NCI-H2171 treated with DMSO at 0.1 percent for 48 hours (cell line): ENCODE data around the gene FAM210A.
"Not testable (repeated sequence)": the region's sequence is repeated elsewhere in the genome, so short reads cannot be mapped to it uniquely, and the experiment has no call there.

Source experiments
- DNase-seq: peaks from one replicate; lab custom pipeline; 2025; lab: John Stamatoyannopoulos, UW

The FAM210A gene

DNA sequence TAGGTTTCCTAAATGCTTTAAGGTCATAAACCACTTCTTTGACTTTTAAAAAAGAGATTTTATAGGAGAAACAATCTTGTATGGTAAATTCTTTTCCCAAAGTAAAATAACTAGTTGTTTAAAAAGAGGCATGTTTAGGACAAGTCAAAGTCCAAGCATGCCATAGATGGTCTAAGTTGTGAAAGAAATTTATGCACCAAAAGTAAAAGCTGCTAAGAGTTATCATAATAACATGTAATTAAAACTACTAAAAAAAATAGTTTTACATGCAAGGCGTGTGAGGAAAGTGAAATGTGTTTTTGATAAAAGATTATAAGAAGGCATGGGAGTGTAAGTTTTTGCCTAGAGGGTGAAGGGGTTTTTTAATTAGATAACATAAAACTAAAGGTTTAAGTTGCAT lies 22.5 kb downstream of the FAM210A start:
- DNase-seq: no peak

DNA sequence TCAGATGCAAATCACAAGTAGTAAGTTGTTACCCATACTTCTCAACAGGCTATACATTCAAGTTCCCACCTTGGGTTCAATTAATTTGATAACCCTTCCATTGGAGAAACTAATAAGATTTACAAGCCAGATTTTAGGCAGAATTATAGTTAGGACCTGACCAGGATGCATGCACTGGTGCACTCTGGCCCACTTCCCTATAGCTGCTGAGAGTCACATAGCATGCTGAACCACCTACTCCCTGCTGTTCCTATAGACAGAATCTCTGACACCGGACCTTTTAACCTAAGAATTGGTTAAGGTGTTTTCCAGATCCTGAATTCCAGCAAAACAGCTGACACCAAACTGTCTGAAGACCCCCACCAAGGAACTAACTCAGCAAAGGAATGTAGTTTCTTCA lies 26.2 kb downstream of the FAM210A start:
- DNase-seq: no peak

DNA sequence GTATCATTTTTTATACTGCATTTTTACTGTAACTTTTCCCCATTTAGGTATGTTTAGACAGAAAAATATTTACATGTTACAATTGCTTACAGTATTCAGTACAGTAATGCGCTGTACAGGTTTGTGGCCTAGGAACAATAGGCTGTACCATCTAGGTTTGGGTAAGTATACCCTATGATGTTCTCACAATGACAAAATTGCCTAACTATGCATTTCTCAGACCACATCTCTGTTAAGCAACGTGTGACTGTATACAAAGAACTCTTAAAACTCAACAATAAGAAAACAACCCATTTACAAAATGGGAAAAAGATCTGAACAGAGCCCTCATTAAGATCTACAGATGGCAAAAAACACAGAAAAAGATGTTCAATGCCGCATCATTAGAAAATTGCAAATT lies 29.4 kb downstream of the FAM210A start:
- DNase-seq: no peak

DNA sequence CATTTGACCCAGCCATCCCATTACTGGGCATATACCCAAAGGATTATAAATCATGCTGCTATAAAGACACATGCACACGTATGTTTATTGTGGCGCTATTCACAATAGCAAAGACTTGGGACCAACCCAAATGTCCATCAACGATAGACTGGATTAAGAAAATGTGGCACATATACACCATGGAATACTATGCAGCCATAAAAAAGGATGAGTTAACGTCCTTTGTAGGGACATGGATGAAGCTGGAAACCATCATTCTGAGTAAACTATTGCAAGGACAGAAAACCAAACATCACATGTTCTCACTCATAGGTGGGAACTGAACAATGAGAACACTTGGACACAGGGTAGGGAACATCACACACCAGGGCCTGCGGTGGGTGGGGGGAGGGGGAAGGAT lies 31.0 kb downstream of the FAM210A start:
- DNase-seq: not testable (repeated sequence)

DNA sequence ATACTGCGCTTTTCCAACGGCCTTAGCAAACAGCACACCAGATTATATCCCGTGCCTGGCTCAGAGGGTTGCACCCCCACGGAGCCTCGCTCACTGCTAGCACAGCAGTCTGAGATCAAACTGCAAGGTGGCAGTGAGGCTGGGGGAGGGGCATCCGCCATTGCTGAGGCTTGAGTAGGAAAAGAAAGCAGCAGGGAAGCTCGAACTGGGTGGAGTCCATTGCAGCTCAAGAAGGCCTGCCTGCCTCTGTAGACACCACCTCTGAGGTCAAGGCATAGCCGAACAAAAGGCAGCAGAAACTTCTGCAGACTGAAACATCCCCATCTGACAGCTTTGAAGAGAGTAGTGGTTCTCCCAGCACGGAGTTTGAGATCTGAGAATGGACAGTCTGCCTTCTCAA lies 36.3 kb downstream of the FAM210A start:
- DNase-seq: not testable (repeated sequence)

DNA sequence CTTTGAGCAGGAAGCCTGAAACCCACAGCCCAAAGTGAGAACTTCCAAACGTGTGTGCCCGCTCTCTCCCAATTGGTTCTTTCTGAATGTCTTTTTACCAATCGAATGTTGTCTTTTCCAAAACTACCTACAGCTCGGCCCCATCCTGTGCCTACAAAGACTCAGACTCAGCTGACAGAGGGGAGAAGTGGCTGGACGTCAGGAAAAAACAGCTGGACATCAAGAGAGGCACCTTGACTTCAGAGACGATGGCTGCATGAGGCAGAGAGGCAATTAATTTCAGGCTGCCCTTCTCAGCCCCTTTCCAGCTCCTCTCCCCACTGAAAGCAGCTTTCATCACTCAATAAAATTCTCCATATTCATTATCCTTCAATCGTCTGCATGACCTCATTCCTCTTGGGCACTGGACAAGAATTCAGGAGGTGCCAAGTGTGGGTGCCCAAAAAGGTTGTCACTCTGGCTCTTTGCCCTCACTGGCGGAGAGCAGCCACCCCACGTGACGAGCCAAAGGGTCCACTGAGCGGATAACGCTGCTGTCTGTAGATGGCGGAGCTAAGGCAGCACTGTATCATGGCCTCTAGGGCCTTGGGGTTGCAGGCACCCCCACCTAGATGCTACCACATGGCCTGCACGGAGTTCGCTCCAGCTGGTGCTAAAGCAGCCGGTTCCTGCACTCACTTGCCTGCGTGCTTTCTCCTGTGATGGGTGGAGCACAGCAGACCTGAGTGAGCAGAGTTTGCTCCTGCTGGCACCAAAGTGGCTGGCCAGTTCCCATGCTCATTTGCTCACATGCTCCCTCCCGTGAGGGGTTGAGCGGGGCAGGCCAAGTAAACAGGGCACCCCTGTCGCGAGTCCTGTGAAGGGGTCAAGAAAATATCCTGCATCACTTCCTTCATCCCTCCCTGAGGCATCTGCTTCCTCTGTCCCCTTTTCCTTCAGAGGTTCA lies 37.9 kb downstream of the FAM210A start:
- DNase-seq: no peak

DNA sequence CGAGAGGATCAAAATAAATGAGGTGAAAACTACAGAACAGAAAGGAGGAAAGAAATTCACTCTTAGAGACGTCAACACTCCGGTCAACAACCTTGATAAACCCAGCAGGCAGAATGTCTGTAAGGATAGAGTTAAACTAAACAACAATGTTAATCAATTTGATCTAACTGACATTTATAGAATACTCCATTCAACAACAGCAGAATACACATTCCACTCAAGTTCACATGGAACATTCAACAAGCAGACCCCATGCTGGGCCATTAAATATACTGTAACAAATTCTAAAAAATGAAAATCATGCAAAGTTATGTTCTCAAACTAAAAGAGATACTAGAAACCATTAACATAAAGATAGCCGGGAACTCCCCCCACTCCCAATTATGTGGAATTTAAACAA lies 41.8 kb downstream of the FAM210A start:
- DNase-seq: no peak

DNA sequence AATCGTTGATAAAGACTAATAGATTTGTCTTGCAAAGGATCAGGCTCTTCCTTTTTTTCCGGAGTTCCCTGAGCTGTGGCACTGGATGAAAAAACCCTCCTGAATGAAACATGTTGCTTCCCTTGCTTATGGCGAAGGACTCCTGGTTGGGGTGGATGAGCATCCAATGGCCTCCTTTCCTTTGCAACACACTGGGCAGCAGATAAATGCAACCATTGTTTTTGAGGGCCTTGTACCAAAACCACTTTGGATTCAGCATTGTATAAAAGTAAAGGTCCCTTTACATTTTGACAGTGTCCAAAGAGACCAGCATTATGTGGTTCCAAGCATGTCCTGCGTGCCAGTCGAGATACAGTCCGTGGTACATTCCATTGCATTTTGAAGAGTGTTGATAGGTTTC lies 44.7 kb downstream of the FAM210A start:
- no peak for DNase-seq

DNA sequence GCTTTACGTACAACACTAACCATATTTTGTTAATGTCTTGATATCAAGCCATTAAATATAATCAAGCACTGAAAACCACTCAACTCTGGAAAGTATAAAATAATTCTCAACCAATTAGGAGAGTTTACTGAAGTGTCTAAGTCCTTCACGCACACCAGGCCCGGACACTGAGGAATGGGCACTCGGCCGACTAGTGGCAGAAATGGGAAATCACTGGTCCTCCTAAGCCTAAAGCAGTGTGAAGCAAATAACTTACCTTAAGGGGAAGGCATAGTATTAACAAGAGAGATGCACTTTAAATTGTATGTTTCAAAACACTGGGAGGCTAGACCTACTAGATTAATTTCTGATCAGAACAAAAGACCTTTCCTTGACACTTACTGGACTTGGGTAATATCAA lies 45.7 kb downstream of the FAM210A start:
- DNase-seq: no peak

DNA sequence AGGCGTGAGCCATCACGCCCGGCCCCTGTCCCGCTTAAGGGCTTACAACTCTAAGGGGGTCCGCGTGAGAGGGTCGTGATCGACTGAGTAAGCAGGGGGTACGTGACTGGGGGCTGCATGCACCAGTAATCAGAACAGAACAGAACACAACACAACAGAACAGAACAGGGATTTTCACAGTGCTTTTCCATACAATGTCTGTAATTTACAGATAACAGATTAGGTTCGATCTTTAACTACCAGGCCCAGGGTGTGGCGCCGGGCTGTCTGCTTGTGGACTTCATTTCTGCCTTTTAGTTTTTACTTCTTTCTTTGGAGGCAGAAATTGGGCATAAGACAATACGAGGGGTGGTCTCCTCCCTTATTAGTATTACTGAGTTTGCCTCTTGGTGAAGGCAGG lies 49.0 kb downstream of the FAM210A start:
- DNase-seq: not testable (repeated sequence)

DNA sequence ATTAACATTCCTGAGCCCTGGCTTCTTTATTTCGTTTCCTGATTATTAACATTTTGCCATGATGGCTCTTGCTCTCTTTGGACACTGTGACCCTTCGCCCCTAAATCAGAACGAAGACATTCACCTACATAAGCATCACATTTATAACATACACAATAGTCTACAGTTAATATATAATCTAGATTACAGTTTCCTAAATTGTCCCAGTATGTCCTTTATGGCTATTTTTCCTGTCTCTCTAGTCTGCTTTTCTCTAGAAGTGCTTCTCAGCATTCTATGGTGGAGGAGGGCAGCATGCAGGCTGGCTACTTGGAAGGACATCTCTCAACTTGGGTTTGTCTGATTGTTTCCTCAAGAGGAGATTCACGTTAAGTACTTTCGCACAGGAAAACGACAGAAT lies 49.9 kb downstream of the FAM210A start:
- no peak for DNase-seq

DNA sequence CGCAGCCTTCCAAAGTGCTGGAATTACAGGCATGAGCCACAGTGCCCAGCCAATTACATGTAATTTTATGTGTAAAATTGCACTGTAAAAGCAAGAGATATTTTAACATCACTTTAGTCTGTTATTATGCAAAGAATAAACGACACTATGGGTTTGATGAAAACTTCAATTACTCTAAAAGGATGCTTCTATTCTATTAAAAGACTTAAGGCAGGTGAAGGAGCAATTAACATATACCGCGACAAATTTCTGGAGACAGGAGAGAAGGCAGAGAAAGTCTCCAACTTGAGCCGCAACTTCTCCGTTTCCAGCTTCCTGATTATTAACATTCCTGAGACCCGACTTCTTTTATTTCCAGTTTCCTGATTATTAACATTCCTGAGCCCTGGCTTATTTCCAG lies 53.7 kb downstream of the FAM210A start:
- no peak for DNase-seq

DNA sequence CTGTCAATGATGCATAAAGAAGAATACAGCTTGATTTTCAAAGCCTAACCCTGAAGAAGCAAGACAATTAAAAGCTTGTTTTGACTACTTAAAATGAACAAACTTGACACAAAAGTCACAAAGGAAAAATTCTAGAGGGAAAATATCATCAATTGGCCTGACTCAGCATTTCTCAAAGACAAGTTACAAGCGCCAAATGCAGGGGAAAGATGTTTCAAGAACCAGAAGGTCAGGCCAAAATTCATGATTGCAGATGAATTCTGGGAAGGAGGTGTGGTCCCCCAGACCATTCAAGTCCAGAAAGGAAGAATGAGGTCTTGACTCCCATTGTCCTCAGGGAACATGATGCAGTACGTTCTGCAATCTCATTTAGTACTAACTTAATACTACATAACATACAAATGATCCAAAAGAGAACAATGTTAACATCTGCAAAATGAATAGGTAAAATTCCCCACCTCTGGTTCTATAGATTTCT lies 64.5 kb downstream of the FAM210A start:
- DNase-seq: no peak

DNA sequence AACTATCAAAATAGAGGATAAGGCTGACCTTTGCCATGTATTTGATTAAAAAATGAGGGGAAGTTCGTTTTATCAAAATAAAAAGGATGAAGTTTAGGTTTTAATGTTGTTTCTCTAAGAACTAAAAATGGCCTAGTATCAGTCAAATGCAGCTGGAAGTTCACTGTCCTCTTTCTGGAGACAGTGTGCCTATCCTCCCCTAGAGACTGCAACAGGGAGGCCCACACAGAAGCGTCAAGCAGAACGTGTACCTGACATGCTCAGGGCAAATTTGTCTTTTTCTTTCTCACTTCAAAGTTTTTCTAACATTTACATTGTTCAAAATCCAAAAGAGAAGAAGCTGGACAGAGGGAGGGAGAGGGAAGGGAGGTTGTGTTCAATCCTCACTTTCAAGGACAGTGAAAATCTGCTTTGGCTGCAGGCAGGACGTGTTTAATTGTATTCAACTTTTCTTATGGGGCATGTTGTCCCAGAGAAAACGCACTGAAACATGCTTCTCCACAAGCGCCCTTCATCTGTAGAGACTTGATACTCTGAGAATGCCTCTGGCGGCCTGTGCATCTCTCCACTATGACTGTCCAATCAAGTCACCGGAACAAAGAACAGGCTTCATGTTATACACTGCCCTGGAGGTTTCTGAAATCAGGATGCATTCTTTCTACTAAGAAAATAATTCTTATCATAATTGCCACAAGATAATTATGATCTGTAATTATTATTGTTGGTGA lies 65.1 kb downstream of the FAM210A start:
- no peak for DNase-seq

DNA sequence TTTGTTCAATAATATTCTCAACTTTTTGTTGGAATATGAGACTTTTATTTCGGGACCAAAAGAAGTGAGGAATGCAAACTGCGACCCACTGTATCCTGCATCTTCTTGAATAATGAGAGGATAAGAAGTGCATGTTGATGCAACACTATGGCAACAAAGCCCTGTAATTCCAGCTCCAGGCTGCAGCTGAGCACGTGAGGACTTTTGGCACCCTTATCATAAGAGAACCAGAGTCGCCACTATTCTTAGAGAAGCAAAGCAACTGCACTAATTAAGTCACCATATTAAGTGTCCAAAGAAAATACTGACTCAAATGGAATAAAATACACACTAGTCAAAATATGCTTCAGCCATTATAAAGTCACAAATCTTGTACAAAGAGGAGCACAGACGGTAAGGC lies 65.8 kb downstream of the FAM210A start:
- no peak for DNase-seq

DNA sequence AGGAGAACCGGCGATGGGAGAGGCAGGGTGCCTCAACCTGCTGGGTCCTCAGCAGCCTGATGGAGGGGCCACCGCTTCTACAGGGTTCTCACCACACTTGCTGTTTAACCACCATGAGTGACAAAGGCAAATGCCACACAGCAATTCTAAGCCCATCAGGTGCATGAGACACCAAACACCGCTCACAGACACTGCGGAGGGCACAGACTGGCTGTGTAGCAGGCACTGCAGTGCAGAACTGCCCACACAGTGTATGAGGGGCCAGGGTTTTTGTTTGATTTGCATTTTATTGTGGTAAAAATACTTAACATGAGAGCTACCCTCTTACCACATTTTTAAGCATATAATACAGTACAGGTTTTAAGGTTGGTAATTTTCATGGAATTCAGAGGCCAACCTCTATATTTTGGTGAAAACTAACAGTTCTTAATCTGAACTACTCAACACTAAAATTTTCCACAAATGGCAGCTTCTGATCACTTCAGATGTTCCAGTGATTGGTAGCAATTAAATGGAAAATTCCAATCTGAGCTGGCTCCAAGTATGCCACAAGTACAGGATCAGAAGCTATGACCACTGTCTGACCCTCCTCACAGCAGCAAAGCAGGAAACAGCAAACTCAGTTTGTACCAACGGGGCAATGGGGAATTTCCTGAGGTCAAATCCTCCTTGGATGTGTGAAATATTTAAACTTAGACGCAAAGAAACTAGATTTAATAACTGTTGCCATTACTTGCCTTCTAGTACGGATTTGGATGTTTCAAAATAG lies 67.7 kb downstream of the FAM210A start:
- DNase-seq: no peak

DNA sequence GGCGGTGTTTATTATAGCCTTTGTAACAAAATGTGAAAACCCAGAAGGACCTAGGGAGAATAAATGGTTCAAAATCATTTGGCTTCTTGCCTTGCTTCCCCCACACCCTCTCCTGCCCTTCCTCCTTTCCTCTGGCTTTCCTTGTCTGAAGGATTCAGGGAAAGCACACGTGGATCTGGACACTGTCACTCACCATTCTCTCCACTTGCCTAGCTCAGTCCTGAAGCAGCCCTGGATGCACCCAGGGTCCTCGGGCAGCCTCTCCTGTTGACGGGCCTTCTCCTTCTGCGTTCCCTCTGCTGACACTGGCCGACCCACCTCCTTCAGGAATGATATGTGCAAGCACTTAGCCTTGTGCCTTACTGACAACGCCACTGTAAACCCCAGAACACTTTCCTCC lies 68.4 kb downstream of the FAM210A start:
- DNase-seq: no peak

DNA sequence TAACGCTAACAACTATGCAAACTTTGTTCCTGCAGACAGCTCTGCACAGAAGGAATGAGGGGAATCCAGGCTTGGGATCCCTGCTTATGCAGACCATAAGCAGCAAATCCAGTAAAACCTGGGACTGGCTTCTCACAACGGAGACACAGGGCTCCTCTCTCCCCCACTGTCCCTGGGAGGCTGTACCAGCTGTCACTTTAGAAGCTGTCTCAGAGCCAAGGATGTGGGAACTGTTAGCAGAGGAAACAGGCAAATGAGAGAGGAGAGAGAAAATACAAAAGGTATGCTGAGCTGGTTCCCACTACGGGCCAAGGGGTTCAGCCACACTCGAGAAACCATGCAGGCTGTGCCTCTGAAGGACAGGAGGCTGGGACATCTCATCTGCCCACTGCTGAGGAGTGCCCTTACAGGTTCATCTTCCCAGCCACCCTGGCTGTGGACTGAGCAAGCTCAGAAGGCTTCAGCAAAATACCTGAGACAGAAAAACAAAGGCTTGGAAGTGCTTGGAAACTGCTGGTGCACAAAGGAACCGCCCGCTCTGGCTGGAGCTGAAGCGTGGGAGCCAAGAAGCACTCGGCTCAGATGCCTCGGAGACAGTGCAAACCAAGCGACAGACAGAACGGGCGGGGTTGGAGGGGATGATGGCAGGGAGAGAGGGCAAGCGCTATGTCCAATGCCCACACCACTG lies 72.5 kb downstream of the FAM210A start:
- peak; percentile 70 for DNase-seq

DNA sequence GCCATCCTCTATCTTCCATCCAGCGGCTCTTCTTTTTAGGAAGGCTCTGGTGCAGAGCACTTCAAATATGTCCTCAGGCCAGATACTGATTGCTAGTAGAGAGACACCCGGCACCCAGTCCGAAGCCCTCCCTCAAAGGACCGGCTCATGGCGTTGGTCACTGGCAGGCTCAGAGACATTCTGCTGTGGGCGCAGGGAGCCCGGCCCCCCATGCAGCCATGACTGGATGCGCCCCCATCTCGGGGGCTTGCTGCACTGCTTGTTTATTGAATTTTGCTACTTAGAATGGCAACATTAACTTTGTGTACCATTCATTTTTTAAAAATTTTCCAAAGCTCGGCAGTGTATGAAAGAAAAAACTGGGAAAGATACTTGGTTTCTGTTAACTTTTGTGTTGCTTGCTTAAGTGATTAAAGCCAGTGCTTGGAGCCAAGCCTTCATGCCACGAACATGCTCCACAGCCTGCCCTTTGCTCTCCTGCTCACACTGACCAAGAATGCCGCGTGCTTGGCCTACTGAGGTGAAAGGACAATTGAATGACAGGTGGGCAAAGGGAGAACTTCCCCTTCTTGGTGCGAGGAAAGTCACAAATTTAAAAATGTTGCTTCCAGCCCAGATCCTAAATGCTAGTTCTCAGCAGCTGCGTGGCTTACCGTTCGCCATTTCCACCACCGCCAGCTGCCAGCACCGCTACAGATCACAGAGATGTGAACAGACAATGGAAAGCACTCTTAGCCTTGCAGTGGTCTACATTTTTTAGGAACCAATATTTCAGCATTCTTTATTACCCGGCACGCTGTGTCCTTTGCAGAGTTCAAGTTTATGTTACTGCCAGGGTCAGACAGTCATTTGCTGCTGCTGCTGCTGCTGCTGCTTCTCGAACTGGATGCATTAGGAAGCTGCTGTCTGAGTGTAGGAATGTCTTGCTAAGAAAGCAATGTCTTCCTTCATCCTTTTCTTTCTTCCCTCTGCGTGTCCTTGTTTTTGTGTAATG lies 76.7 kb downstream of the FAM210A start:
- no peak for DNase-seq

DNA sequence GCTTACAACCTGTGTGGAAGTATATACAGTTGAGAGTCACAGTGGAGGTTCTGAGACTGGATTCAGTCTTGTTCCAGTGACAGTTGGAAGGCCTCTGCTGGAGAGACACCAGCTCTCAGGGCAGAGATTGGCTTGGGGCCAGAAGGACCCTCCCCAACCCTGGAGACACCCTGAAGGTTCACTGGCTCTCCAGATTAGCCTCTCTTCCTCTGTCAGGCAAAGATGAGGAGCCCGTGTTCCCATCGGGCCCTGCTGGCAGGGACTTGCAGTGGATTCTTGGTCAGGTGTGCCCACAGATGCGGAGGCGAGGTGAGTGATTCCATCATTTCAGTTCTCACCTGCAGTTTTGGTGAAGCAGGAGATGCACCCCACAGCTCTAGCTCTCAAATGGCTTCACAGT lies 78.6 kb downstream of the FAM210A start:
- no peak for DNase-seq

DNA sequence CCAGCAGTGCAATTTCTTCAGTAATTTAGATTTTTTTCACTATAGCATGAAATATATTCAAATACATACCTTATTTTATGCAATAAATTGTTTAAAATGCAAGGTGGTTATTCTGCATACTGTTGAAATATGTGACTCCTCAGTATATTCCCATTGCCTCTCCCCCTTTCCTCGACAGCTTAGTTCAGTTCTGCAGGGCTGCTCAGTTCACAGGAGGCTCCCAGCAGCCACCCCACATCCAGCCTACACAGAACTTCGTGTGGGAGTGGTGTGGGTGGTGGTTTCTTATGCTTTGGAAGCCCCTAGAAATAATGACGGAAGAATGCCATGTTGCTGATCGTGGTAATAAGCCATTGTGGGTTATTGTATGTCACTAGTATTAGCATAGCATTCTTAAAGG lies 79.7 kb downstream of the FAM210A start:
- DNase-seq: no peak
